ENCODE results near the gene SLC15A5.

Gene SLC15A5

GRCh38 chr12:16277585-16277984 is at the start of gene SLC15A5:
Gene SLC15A5 (minus strand): TSS chr12:16277685. CDS start chr12:16277685, 0 bp downstream.
- DNase-seq (ENCODE audit: low read depth) = no peak

- DNase-seq (ENCODE audit: low read depth) = no peak
These were observed 47.9 kb upstream of the SLC15A5 start for GRCh38 chr12:16325426-16325825.

GRCh38 chr12:16324772-16325171 is 47.3 kb upstream of the SLC15A5 start:
- DNase-seq (ENCODE audit: low read depth) = no peak

- no peak for DNase-seq (ENCODE audit: low read depth)
These were observed 46.8 kb upstream of the SLC15A5 start for GRCh38 chr12:16324272-16324671.

- DNase-seq (ENCODE audit: low read depth) = no peak
These were observed 46.2 kb upstream of the SLC15A5 start for GRCh38 chr12:16323638-16324037.

GRCh38 chr12:16323010-16323409 is 45.5 kb upstream of the SLC15A5 start:
- DNase-seq (ENCODE audit: low read depth) = peak; percentile 30

- no peak for DNase-seq (ENCODE audit: low read depth)
These were observed 33.4 kb upstream of the SLC15A5 start for GRCh38 chr12:16310934-16311333.

- DNase-seq (ENCODE audit: low read depth) = no peak
These were observed 30.5 kb upstream of the SLC15A5 start for GRCh38 chr12:16307856-16308475.

GRCh38 chr12:16303939-16304338 is 26.5 kb upstream of the SLC15A5 start:
- DNase-seq (ENCODE audit: low read depth) = no peak

GRCh38 chr12:16300736-16301135 is 23.3 kb upstream of the SLC15A5 start:
- DNase-seq (ENCODE audit: low read depth) = peak; percentile 69

GRCh38 chr12:16300122-16300521 is 22.6 kb upstream of the SLC15A5 start:
- no peak for DNase-seq (ENCODE audit: low read depth)

GRCh38 chr12:16299403-16299802 is 21.9 kb upstream of the SLC15A5 start:
- no peak for DNase-seq (ENCODE audit: low read depth)

- no peak for DNase-seq (ENCODE audit: low read depth)
These were observed 20.0 kb upstream of the SLC15A5 start for GRCh38 chr12:16297521-16297920.

GRCh38 chr12:16294376-16294956 is 17.0 kb upstream of the SLC15A5 start:
- no peak for DNase-seq (ENCODE audit: low read depth)

GRCh38 chr12:16291032-16291431 is 13.5 kb upstream of the SLC15A5 start:
- DNase-seq (ENCODE audit: low read depth) = no peak

- DNase-seq (ENCODE audit: low read depth) = no peak
These were observed 8.1 kb upstream of the SLC15A5 start for GRCh38 chr12:16285586-16285985.

GRCh38 chr12:16282978-16283377 is 5.5 kb upstream of the SLC15A5 start:
- DNase-seq (ENCODE audit: low read depth) = no peak

- DNase-seq (ENCODE audit: low read depth) = no peak
These were observed 4.6 kb upstream of the SLC15A5 start for GRCh38 chr12:16282081-16282480.

GRCh38 chr12:16281157-16281556 is 3.7 kb upstream of the SLC15A5 start:
- DNase-seq (ENCODE audit: low read depth) = no peak

GRCh38 chr12:16272222-16272621 is 5.3 kb downstream of the SLC15A5 start:
- no peak for DNase-seq (ENCODE audit: low read depth)

GRCh38 chr12:16271062-16271461 is 6.4 kb downstream of the SLC15A5 start:
- no peak for DNase-seq (ENCODE audit: low read depth)

GRCh38 chr12:16269946-16270345 is 7.5 kb downstream of the SLC15A5 start:
- DNase-seq (ENCODE audit: low read depth) = no peak

- DNase-seq (ENCODE audit: low read depth) = no peak
These were observed 11.4 kb downstream of the SLC15A5 start for GRCh38 chr12:16266085-16266484.

- no peak for DNase-seq (ENCODE audit: low read depth)
These were observed 15.5 kb downstream of the SLC15A5 start for GRCh38 chr12:16261944-16262475.

Measured in fibroblast of the conjunctiva (primary cell).